Stomach (tissue), 4 donors: ENCODE results near the gene SGCG.

ENCODE experiments used
- CTCF ChIP-seq, 7 experiments: fragments of 450-650 bp in 4 of 7; fragments of 200-600 bp in 3 of 7; sonication (generic) in 3 of 7; IDR thresholded peaks; one replicate each; pipeline ENCODE4 v1.5.1; 2016 to 2019; ENCODE audit warnings: antibody characterized with exemption in 7 of 7, control low read depth in 2 of 7, mild to moderate bottlenecking in 1 of 7
- POLR2A ChIP-seq, 4 donors: fragments of 450-650 bp; IDR thresholded peaks; one replicate each; pipeline ENCODE4 v1.6.1; 2016; ENCODE audit warnings: antibody characterized with exemption in 4 of 4, control low read depth in 2 of 4, mild to moderate bottlenecking in 1 of 4, moderate library complexity in 1 of 4

- TF ChIP-seq CTCF (IDR thresholded peaks at IDR 0.05): no peak
- TF ChIP-seq POLR2A (IDR thresholded peaks at IDR 0.05): no peak
Measured at GRCh38 chr13:23344931-23345595, 164.3 kb downstream of the SGCG start.
